Ammon's horn (tissue), 1 donor: Measurements from ENCODE around the gene TMEM178A.

Source experiments
- DNase-seq: peaks from one replicate; pipeline ENCODE4 v3.0.0-alpha.2; 2016; ENCODE audit warnings: low spot score

Gene TMEM178A

GRCh38 chr2:39743269-39743776, 77.6 kb downstream of the TMEM178A start:
- no peak for DNase-seq

GRCh38 chr2:39755466-39755865, 89.7 kb downstream of the TMEM178A start:
- DNase-seq, result no peak

GRCh38 chr2:39757156-39757555, 91.4 kb downstream of the TMEM178A start:
- no peak for DNase-seq

GRCh38 chr2:39762448-39762847, 96.7 kb downstream of the TMEM178A start:
- DNase-seq, result no peak
